ENCODE results near the gene NTMT1.

Gene NTMT1

DNA sequence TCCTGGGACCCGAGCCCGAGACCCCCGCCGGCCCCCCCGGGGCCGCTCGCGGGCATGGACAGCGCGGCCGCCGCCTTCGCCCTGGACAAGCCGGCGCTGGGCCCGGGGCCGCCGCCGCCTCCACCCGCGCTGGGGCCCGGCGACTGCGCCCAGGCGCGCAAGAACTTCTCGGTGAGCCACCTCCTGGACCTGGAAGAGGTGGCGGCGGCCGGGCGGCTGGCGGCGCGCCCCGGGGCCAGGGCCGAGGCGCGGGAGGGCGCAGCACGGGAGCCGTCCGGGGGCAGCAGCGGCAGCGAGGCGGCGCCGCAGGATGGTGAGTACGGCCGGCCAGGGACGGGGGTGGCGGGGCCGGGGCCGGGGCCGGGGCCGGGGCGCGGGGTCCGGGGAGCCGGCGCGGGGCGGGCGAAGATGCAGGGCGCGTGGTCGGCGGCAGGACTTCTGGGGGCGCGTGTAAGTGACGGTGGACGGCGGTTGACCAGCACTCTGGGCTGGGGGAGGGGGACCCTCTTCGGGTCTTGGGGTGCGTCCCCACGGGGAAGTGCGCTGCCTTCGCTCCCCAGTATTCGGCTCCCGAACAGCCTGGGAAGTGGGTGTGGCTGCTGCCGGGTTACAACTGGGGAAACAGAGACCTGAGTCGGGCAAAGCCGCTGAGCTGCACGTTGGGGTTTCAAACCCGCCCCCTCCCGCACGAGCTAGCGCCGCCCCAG, 40.0 kb downstream of the NTMT1 start:
- no peak overlapping the region for H3K27ac ChIP-seq
- no peak overlapping the region for H3K4me3 ChIP-seq (ENCODE audit: low read depth, low read length)
- no peaks in the 10 kb centered on the region for H3K27me3 ChIP-seq (ENCODE audit: insufficient read depth, low read depth, severe bottlenecking)
- no peaks in the 10 kb centered on the region for H3K9me3 ChIP-seq (ENCODE audit: severe bottlenecking)
- DNase-seq, result no peak
- TF ChIP-seq, protein P1, sequence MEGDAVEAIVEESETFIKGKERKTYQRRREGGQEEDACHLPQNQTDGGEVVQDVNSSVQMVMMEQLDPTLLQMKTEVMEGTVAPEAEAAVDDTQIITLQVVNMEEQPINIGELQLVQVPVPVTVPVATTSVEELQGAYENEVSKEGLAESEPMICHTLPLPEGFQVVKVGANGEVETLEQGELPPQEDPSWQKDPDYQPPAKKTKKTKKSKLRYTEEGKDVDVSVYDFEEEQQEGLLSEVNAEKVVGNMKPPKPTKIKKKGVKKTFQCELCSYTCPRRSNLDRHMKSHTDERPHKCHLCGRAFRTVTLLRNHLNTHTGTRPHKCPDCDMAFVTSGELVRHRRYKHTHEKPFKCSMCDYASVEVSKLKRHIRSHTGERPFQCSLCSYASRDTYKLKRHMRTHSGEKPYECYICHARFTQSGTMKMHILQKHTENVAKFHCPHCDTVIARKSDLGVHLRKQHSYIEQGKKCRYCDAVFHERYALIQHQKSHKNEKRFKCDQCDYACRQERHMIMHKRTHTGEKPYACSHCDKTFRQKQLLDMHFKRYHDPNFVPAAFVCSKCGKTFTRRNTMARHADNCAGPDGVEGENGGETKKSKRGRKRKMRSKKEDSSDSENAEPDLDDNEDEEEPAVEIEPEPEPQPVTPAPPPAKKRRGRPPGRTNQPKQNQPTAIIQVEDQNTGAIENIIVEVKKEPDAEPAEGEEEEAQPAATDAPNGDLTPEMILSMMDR (IDR thresholded peaks at IDR 0.05; ENCODE audit: low read depth, low read length), result no peak
- H3K36me3 ChIP-seq, result no peaks in the 10 kb centered on the region

DNA sequence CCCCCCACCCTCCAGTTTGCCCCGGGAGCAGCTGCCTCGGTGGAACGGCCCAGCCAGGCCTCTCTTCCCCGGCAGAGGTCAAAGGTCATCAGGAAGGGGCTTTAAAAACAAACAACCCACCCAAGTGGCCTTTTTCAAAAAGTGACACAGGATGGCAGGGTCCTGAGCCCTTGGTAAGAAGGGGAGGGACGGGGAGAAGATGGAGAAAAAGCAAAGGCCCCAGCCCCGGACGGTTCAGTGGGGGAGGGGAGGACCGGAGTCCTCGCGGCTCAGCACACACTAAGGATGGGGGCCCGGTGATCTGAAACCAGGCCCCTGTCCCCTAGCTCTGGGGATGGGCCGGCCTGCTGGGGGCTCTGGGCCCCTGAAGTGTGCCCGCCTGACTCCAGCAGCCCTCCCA, 40.6 kb downstream of the NTMT1 start:
- Histone ChIP-seq H3K4me3 (ENCODE audit: low read depth, low read length) (no peak overlapping the region), H3K9me3 (ENCODE audit: severe bottlenecking) (no peaks in the 10 kb centered on the region), H3K27me3 (ENCODE audit: insufficient read depth, low read depth, severe bottlenecking) (no peaks in the 10 kb centered on the region), H3K36me3 (no peaks in the 10 kb centered on the region), H3K27ac (no peak overlapping the region)
- no peak for DNase-seq
- TF ChIP-seq, protein P1 (IDR thresholded peaks at IDR 0.05; ENCODE audit: low read depth, low read length), result no peak

DNA sequence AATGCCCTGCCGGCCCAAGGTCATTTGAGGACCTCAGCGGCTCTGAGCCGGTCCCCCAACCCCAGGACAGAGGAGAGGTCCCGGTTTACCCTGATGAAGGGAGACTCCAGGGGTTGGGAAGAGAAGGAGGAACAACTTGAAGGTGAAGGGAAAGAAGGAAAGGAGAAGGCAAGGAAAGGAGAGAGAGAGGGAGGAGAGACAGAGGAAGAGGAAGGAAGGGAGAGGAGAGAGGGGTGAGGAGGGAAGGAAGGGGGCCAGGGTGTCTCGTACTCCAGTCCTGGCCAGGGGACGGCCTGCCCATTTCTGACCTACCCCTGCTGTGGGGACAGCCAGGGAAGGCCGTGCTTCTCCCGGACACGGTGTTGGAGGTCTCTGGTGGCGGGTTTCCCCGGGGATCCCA, 41.4 kb downstream of the NTMT1 start:
- TF ChIP-seq, protein P1 (IDR thresholded peaks at IDR 0.05; ENCODE audit: low read depth, low read length), result no peak
- H3K27me3 ChIP-seq (ENCODE audit: insufficient read depth, low read depth, severe bottlenecking), result no peaks in the 10 kb centered on the region
- DNase-seq, result no peak
- H3K27ac ChIP-seq, result no peak overlapping the region
- no peaks in the 10 kb centered on the region for H3K9me3 ChIP-seq (ENCODE audit: severe bottlenecking)
- no peaks in the 10 kb centered on the region for H3K36me3 ChIP-seq
- H3K4me3 ChIP-seq (ENCODE audit: low read depth, low read length), result no peak overlapping the region

DNA sequence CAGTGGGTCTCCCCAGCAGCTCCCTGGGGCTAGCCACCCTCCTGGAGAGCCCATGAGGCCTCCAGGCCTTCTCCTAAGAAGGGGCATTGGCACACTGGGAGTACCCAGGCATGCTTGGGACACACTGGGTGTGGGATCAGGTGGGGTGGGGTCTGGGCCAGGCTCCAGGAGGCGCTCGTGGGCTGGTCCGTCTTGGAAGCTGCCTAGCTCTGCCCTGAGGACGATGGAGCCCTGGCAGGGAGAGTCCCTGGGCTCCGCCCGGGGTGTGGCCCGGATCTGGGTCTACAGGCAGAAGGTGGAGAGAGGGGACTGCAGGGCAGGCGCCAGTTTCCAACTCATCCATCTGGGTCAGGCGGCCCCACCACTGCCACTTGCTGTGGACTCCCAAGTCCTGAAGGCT, 41.9 kb downstream of the NTMT1 start:
- H3K27me3 ChIP-seq (ENCODE audit: insufficient read depth, low read depth, severe bottlenecking), result no peaks in the 10 kb centered on the region
- TF ChIP-seq, protein P1 (IDR thresholded peaks at IDR 0.05; ENCODE audit: low read depth, low read length), result no peak

DNA sequence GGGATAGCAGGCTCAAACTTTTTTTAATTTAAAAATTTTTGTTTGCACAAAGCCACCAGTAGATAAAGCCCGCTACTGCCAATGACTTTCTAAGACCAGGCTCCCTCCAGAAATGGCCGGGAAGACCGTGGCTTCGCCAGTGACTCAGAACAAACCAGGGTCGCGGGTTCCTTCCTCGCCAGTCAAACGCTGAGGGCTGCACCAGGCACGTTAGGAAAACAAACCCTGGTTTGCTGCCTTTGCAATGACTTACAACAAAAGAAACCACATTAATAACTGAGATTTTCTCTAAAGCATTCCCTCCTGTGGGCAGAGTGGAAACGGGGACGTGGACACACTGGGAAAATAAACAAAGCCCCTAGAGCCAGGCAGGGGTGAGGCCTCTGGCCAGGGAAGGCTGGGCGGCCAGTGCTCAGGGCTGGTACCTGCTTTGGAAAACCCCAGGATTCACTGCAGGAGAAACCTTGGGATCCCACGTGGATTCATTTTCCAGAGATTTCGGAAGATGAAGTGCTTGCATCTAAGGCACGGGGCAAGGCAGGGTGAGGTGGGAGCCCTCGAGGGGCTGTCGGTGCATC, 43.3 kb downstream of the NTMT1 start:
- no peak overlapping the region for H3K27ac ChIP-seq
- TF ChIP-seq, protein P1 (IDR thresholded peaks at IDR 0.05; ENCODE audit: low read depth, low read length), result no peak
- DNase-seq, result no peak
- no peaks in the 10 kb centered on the region for H3K27me3 ChIP-seq (ENCODE audit: insufficient read depth, low read depth, severe bottlenecking)
- H3K4me3 ChIP-seq (ENCODE audit: low read depth, low read length), result no peak overlapping the region
- H3K9me3 ChIP-seq (ENCODE audit: severe bottlenecking), result no peaks in the 10 kb centered on the region
- H3K36me3 ChIP-seq, result no peaks in the 10 kb centered on the region

More for the DNA sequence above, 41.9 kb downstream of the NTMT1 start:
- no peak for DNase-seq
- Histone ChIP-seq H3K4me3 (ENCODE audit: low read depth, low read length) (no peak overlapping the region), H3K27ac (no peak overlapping the region), H3K36me3 (no peaks in the 10 kb centered on the region), H3K9me3 (ENCODE audit: severe bottlenecking) (no peaks in the 10 kb centered on the region)

All from WERI-Rb-1 (cell line).